GM18502 (cell line): Measurements from ENCODE around the gene XPNPEP3.

Source experiments
- ATAC-seq: cut with Tn5 transposase; IDR thresholded peaks from one replicate; pipeline ENCODE4 v1.9.1; 2021; ENCODE audit warnings: mild to moderate bottlenecking; ENCODE audit not compliant: unreplicated experiment, poor library complexity

Gene XPNPEP3

GRCh38 chr22:40976866-40977700 is 120.1 kb downstream of the XPNPEP3 start:
- no peak for ATAC-seq

- ATAC-seq: no peak
These were observed 122.2 kb downstream of the XPNPEP3 start for GRCh38 chr22:40979198-40979597.

- ATAC-seq: no peak
These were observed 122.9 kb downstream of the XPNPEP3 start for GRCh38 chr22:40979871-40980270.
